GM19438 (cell line): Measurements from ENCODE around the gene DNLZ.
"Not testable (repeated sequence)": the region's sequence is repeated elsewhere in the genome, so short reads cannot be mapped to it uniquely, and the experiment has no call there.

Experiments used
- ATAC-seq: cut with Tn5 transposase; IDR thresholded peaks from one replicate; pipeline ENCODE4 v1.9.1; 2021; ENCODE audit warnings: low read depth; ENCODE audit not compliant: unreplicated experiment

Gene DNLZ

DNA sequence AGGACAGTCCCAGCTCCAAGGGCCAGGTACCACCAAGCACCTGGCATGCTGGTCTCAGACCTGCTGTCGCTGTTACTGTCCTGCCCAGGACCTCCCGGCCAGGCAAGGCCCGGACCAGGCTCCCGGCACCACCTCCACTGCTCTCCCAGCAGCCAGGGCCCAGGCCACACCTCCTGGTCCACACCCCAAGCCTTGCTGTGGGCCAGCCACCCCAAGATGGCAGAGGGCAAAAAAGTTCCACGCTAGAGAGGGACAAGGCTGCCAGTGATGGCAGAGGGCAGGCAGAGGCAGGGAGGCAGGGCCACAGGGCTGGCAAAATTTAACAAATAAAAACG lies 1.1 kb downstream of the DNLZ start:
- ATAC-seq = no peak

DNA sequence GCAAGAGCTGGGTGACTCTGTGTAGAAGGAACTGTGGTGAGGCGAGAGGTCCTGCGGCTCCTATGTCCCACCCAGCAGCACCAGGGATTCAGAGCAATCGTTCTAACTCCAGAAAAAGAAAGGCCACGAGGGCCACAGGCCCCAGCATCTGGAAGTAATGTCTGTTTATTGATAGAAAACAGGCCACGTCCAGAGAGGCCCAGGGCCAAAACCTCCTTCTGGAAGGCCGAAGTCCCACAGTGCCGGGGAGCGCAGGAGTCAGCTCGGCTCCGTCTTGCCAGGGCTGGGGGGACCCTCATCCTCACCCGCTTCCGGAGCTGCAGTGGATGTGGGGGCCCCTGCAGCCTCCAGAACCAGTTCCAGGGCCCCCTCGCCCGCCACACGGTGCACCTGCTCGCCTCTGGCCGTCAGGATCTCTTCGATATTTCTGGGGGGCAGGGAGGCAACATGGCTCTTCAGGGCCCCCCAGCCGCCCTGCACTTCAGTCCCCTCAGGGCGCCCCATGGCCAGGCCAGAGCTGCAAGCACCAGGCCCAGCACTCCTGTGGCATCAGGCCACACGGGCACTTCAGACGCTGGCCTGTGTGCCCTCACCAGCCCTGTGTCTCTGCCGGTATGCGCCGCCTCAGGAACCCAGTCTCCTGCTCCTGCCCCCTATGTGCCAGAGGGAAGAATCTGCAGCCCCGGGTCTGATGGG lies 1.6 kb downstream of the DNLZ start:
- ATAC-seq = no peak

DNA sequence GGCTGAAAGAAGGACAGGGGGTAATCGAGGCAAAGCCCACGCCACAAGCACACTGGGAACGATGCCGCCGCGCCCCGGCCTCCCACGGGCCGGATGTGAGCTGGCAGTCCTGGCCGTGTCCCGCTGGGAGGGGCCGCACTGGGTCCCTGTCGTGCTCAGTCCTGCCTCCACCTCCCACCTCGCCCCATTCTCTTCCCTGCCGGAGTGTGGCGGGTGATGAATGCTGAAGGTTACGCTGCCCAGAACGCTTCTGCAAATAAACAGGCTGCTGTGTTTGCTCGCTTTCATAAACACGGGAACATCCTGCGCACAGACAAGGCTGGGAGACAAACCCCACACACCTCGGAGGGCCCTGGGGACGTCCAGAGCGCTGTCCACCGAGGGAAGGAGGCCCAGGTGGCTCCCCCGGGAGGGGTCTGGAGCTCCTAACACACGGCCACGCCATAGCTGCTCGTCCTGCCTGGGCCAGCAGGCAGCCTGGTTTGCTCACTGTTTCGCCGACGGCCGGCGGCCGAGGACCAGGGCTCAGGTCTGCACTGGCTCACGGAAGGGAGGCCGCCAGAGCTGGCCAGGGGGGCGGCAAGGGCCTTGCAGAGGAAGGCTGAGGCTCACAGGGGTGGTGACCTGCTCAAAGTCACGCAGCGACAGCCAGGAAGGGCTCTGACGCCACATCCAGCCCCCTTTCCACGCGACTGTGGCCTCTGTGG lies 2.3 kb downstream of the DNLZ start:
- ATAC-seq = no peak

DNA sequence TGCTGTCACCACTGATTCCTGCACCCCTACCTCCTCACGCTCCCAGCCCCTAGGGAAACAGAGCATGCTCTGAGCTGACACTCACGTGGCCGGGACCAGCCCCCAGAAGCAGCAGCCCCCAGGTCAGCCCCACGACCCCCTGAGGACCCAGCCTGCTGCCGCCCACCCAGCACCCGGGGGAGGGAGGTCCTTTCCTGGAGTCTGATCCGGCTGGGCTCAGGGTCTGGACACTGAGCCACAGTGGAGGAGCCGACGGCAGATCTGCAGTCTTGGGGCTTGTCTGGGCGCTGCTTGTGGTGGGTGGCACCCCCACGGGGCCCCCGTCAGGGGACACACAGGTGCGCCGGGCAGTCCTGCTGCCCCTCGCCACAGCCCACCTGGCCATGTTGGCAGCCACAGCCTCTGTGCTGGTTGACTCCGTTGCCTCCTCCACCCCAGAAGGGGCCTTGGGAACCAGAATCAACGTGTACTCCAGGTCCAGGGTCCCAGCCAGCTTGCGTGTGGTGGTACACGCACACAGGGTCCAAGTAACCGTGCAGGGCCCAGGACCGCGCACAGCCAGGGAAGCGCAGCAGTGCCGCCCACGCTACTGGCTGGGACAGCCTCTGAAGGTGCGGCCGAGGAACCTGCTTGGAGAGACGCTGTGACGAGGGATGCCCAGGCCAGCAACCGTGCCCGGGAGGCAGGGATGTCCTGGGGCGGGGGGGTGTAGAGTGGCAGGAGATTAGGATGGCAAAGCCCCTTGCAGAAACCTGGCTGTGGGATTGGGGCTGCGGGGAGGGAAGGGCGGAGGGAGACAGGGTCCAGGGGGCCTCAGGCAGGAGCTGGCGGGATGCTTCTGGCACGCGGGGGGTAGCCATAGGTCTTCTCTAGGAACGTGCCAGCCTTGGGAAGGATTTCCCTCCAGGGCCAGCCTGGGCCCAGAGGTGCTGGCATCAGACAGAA lies 3.5 kb downstream of the DNLZ start:
- ATAC-seq = no peak

DNA sequence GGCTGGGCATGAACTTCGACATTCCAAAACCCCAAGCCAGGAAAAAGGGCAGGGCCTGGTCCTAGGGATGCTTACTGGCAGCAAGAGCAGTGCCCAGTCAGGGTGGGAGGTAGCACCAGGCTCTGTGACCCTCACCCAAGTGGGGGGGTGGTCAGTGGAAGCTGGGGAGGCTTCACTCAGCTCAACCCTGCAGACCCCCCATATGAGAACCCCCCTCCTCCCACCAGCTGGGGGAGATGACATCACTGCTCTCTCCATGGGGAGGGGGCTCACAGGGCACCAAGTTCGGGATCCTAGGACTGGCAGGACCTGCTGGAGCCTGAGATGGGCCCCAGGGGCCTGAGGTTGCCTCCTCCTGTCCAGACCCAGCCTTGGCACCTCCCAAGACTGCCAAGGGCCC lies 4.7 kb downstream of the DNLZ start:
- ATAC-seq = no peak

DNA sequence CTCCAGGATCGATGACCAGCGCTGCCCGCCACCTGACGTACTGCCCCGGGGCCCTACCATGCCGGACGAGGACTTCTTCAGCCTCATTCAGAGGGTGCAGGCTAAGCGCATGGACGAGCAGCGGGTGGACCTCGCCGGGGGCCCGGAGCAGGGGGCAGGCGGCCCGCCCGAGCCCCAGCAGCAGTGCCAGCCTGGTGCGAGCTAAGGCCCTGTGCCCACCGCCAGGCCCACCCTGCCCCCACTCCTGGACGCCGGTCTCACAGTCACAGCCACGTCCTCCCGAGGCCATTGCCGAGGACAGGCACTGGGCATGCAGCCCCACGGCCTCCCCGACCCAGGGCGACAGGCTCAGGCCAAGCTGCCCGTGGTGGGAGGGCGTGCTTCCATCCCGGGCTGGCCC lies 5.5 kb downstream of the DNLZ start:
- no peak for ATAC-seq

DNA sequence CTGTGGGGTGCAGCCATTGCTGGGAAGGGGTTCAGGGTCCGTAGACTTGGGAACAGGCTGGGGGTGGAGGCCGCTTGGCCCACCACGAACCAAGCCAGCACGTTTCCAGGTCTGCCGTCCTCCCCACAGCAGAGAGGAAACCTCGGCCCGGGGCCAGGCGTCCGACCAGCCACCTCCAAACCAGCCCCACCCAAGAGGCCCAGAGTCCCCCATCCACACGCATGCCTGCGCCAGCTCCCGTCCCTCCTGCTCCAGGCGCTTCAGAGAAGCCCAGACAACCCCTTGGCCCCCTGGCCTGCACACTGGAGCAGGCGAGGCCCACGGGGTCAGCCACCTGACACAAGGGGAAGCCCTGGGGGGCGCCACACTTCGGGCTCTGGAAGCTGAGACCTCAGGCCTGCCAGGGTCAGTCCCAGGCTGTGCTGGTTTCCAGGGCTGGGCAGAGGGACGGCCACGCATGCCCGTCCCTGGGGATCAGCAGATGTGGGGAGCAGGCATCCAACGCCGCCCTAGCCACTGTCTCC lies 6.3 kb downstream of the DNLZ start:
- ATAC-seq = no peak

DNA sequence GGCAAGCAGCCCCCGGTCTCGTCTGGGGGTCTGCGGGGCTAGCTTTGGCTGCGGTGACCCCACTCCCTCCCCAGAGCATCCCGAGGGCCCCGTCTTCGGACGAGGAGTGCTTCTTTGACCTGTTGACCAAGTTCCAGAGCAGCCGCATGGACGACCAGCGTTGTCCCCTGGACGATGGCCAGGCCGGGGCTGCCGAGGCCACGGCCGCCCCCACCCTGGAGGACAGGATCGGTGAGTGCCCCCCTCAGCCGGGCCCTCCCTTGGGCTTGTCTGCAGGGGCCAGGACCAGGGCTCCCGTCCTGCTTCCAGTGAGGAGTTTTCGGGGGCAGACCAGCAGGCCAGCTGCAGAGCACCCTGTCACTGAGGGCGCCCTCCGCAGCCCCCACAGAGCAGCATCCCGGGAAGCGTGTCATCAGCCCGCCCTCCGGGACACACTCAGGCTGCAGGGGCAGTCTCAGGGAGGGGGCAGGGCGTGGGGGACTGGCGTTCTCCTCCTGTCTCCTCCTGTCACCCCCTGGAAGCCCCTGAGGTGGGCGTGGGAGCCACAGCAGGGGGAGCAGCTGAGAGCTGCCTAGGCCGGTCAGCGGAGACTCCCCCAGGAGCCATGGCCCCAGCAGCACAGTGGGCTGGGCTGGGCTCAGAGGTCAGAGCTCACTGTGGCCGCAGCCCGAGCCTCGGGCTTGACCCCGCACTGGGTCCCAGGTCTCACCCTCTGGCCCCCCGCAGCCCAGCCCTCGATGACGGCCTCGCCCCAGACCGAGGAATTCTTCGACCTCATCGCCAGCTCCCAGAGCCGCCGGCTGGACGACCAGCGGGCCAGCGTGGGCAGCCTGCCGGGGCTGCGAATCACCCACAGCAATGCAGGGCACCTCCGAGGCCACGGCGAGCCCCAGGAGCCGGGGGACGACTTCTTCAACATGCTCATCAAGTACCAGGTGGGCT lies 7.7 kb downstream of the DNLZ start:
- no peak for ATAC-seq

DNA sequence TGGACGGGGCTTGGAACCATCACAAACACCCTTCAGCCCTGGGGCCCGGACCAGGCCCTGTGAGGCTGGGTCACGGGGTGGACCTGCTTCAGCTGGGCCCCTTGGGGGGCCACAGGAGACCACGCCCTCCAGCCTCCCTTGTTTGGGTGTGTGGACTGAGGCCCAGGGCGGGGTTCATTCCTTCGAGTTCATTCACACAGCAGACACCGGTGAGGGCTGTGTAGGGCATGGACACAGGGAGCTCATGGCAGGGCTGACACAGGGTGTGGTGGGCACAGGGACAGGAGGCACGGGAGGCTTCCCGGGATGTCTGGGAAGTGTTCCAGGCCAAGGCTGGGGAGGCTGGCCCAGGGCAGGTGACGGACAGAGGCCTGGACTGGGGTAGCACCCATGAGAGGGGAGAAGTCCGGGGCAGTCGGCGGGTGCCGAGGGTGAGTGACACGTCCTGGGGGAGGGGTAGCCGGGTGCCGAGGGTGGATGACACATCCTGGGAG lies 8.9 kb downstream of the DNLZ start:
- no peak for ATAC-seq

DNA sequence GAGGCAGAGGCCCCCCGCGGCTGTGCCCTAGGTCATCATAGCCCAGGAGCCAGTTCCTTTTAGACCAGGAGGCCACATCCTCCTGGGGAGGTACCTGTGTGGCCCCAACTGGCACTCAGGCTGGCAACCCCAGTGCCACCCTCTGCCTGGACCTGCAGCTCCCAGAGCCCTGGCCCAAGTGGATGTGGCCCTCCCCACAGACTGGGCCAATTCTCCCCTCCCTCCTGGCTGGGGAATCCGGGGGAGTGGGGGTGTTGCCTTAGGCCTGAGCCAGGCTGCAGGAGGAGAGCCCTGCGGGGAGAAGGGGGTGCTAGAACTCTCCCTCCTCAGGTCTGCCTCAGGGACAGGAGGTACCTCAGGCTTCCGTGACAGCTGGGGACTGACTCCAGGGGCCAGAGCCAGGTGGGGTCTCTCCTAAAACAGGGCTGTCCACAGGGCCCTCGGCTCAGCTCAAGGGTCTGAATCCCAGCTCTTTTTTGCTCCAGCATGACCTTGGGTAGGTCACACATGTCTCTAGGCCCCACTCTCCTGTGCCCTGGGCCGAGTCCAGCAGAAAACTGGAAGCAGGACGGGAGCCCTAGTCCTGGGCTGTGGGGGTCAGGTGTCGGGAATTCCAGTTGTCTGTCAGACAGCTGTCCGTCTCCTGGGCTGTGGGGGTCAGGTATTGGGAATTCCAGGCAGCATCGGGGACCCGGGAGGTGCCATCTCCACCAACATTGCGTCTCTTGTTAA lies 9.6 kb downstream of the DNLZ start:
- ATAC-seq = no peak

DNA sequence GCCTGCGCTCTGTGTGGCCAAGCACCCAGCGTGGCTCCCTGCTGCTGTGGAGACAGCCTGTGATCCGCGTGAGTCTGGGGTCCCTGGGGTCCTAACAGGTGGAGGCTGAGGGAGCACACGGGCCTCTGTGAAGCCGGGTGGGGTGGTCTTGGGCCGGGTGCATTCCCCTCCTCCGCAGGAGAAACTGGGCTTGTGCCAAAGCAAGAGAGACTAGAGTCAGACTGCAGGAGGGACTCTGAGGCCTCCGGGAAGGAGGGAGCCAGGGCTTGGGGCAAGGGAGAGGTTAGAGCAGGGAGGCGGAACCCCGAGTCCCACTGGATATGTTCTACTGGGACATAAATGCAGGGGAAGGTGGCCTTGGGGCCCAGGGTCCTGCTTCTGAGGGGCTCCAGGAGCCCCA lies 10.5 kb downstream of the DNLZ start:
- no peak for ATAC-seq

DNA sequence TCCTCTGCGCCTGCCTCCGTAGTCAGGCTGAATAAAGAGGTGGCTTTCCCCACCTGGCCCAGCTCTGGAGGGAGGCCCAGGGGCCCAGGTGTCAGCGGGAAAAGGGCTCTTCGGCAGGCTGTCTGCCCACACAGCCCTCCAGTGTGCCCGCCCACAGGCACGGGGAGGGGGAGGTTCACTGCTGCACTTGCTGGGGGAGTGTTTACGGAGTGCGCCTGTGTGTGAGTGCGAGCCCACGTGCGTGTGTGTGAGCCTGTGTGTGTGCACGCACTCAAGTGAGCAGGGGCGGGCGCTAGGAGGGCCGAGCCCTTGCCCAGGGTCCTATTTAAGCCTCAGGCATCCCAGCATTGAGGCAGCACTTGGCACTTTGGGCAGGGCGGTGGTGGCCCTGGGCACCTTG lies 10.9 kb downstream of the DNLZ start:
- no peak for ATAC-seq

DNA sequence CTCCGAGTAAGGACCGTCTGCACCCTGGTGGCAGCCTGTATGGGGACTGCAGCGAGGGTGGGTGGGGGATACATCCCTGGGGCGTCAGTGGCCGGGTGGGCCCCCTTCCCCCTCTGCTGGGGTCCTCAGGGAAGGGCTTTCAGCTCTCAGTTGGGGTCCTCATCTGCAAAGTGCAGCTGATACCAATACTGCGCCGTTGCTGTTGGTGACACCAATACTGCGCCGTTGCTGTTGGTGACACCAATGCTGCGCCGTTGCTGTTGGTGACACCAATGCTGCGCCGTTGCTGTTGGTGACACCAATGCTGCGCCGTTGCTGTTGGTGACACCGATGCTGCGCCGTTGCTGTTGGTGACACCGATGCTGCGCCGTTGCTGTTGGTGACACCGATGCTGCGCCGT lies 11.7 kb downstream of the DNLZ start:
- not testable (repeated sequence) for ATAC-seq

DNA sequence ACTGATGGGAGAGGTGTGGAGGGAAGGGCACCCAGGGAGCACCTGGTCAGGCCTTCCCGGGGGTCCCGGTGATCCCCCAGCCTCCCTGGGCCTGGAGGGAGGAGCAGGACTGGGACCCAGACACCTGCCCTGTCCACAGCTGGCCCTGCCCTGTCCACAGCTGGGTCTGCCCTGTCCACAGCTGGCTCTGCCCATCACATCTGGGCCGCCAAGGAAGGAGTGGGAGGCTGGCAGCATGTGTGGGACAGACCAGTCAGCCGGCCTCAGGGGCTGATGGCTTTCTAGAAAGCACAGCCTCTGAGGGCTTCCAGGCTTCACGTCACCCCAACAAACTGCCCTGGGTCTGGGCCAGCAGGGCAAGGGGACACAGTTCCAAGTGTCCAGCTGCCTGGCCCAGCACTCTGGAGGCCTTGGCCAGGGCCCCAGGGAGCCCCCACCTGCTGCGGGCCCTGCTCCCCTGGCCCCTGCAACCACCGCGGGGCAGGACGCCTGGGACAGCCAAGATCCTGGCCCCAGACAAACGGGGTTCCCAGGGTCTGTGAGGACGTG lies 12.2 kb downstream of the DNLZ start:
- no peak for ATAC-seq

DNA sequence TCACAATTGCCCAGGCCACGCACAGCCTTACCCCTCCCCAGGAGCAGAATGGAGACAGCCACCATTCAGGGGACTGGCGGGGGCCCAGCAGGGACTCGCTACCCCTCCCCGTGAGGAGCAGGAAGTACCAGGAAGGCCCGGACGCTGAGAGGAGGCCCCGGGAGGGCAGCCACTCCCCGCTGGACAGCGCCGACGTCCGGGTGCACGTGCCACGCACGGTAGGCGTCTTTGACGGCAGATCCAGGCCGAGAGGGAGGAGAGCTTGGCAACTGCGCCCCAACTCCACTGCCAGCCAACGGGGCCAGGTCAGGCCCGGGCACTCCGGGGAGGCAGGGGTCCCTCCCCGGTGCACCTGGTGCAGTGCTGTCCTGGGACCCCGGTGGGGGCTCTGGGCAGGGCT lies 14.0 kb downstream of the DNLZ start:
- ATAC-seq = no peak

DNA sequence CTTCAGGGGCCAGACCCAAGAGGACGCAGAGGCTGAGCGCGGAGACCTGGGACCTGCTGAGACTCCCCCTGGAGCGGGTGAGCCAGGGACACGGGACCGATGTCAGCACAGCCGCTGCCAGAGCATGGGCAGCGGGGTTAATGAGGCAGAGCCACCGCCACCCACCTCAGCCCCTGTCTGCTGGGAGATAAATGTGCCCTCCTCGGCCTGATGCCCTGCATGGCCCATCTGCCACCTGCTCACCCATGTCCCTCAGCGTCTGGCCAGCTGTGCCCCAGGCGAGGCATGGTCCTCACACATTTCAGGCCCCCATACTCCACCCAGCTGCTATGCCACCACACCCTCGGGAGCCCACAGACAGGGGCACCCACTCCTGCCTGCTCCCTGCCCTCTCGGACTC lies 14.9 kb downstream of the DNLZ start:
- ATAC-seq = no peak

DNA sequence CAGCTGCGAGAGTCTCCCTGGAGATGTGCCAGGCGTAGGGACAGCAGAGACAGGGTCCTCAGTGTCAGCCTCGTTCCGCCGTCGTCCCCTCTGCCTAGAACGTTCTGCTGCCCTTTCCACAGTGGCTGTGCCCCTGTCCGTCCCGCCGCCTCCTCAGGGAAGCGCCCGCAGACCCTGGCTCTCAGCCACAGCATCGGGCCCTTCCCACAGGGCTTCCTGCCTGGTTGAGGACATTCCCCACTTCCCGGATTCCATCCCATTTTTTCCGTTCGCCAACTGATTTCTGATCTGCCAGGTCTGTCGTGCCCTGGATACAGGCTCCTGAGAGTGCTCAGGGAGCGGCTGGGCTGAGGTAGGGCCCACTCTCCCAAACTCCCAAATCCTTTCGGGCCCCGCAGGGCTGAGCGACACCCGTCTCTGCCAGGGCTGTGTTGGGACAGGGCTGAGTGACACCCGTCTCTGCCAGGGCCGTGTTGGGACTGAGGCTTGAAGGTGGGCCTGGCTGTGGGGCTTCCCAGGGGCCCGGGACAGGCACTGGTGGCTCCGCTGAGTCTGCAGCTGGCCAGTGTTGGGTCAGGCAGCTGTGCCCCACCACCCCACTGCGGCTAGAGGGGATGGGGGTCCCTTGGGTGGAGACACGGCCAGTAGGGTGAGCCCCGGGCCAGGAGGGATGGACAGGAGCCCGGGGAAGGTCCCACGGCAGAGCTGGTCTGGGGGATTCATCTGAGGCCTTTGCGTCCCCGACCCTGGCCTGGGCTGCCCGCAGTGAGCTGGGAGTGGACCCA lies 15.9 kb downstream of the DNLZ start:
- ATAC-seq = no peak

DNA sequence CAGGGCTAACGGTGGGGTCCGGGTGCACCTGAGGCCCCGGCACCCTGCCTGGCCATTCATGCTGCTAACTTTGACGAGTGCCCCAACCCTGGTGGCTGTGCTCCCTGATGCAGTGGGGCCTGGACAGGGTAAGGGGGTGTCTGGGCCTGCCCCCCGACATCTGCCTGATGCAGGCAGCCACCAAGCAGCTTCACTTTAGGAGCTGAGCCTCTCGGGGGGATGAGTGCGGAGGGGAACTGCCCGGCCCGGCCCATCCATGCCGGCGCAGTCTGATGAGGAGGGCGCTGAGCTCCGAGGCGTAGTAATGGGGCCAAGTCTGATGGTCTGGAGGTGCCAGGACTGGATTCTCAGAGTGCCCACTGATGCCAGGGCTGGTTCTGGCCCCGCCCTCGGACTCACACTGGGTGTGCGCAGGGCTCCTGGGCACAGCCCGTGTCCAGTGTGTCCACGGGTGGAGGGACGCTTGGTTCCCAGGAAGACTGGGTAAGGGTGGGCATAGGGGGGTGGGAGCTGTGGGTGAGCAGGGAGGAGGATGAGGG lies 16.5 kb downstream of the DNLZ start:
- no peak for ATAC-seq
